Caki2 (cell line): Measurements from ENCODE around the gene COQ3. TPM values are rescaled to one million over a fixed set of nuclear protein-coding genes. Genes with fewer than 3 reads are reported as not detected.

Source experiments
- DNase-seq: peaks from one replicate; pipeline ENCODE4 v3.0.0-alpha.2; 2015; ENCODE audit warnings: low read depth
- in situ Hi-C: cut with HindIII; loops from 2 replicates; pipeline ENCODE4 v1.10.0; 2016; ENCODE audit warnings: low sequenced_read_pairs, low pct_unique_long_range_greater_than_20kb, mixed read lengths
- total RNA-seq: library from RNA; depleted of rRNA; stranded (reverse); fragments of >200 nt; shearing (Covaris generic); gene quantifications from 2 replicates; pipeline ENCODE4 v1.2.3, GENCODE V29; 2014; ENCODE audit warnings: low replicate concordance

Gene COQ3
- total RNA-seq, 1 experiment from 2014 or later: 7.7 TPM

DNA sequence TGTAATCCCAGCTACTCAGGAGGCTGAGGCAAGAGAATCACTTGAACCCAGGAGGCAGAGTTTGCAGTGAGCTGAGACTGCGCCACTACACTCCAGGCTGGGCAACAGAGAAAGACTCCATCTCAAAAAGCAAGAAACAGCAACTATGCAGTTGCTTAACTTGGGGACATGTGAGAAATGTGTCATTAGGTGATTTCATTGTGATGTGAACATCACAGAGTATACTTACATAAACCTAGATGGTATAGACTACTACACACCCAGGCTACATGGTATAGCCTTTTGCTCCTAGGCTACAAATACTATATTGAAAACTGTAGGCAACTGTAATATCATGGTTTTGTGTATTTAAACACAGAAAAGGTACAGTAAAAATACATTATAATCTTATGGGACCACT, 3.3 kb upstream of the COQ3 start:
- DNase-seq: no peak
- in situ Hi-C loops: no loop called here

DNA sequence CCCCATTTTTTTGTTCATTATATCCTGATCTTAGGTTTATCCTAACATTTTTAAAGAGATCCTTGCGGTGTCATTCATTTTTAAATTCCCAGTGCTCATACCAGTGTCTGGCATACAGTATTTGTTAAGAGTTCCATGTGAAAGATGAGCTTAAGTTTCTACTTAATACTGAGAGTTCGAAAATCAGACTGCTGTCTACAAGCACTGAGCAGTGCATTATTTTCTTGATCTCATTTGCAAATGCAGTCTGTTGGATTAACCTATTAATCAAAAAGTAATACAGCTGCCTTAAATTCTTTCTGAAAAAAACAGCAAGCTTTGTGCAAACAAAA, 663 bp downstream of the COQ3 start:
- in situ Hi-C loops: no loop called here

DNA sequence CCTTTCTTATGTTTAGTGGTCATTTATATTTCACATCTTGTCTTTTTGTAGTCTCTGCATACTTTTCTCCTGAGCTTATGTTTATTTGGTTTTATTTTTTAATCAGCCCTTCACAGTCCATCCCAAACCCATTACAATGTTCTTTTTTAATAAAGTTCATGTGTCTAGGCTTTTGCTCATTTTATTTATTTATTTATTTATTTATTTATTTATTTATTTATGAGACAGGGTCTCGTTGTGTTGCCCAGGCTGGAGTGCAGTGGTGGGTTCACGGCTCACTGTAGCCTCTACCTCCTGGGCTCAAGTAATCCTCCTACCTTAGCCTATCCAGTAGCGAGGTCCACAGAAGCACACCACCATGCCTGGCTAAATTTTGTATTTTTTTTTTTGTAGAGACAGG, 3.1 kb downstream of the COQ3 start:
- in situ Hi-C loops: no loop called here
- DNase-seq: no peak

More for the DNA sequence above, 663 bp downstream of the COQ3 start:
- DNase-seq: no peak

DNA sequence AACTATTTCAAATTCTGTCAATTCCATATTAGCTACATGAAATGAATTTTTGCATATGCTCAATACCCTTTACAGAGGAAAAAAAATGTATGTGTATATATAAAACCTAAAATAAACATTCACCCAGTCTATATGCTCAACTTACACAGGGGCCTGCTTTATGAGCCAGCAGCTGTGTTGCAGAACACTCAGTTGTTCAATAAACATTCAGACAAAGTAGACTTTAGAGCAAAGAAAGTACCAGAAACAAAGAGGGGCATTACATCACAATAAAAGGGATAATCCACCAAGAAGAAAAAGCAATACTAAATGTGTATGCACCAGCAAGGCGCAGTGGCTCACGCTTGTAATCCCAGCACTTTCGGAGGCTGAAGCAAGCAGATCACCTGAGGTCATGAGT, 9.5 kb downstream of the COQ3 start:
- in situ Hi-C loops: no loop called here
- no peak for DNase-seq

DNA sequence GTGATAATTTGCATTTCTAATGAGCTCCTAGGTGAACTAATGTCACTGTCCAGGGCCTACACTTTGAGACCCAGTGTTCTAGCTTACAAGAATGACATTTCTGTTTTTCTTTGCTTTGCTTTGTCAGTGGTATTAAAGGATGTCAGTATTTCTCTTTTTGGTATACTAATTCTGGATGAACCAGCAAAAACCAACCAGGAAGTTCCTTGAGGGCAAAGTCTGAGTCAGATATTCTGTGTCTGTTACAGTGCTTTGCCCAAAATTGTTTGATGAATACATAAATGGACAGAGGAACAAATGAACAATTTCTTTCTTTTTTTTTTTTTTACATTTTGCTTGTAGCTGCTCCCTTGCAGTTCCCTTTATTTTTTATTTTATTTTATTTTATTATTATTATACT, 15.4 kb downstream of the COQ3 start:
- in situ Hi-C loops: no loop called here
- DNase-seq: no peak

DNA sequence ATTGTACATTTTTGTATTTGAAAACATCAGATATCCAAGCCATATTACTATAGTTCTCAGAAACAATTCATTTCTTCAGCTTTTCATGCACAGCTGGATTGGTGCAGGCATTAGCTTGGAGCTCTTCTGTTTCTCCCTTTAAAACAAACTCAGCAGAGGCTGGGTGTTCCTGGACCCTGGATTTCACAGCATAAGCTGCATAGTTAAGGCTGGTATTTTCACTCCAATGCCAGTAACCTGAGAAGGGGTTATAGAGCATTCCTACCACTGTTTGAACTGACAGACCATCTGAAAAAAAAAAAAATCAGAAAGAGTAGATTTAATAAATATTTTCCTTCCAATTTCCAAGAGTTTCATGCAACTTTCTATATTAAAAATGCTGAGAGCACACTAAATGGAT, 24.5 kb downstream of the COQ3 start:
- in situ Hi-C loops: no loop called here

DNA sequence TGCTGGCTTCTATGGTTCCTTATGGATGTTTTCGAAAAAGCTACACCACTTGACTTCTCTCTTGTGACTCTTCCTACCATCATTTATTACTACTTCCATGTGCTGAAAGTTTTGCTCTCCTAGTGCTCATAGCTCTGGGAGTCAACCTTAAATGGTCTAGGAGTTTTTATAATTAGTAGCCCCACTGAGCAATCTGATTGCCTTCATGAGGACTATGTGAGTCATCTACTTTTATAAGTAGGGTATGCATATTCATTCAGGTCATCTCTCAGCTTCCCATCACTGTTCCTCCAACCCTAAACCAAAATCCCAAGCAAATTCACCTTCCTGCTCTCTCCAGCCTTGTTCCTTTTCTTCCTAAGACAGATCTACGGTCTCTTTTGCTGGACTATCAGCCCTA, 27.1 kb downstream of the COQ3 start:
- no peak for DNase-seq
- in situ Hi-C loops: no loop called here

More for the DNA sequence above, 24.5 kb downstream of the COQ3 start:
- DNase-seq: no peak

DNA sequence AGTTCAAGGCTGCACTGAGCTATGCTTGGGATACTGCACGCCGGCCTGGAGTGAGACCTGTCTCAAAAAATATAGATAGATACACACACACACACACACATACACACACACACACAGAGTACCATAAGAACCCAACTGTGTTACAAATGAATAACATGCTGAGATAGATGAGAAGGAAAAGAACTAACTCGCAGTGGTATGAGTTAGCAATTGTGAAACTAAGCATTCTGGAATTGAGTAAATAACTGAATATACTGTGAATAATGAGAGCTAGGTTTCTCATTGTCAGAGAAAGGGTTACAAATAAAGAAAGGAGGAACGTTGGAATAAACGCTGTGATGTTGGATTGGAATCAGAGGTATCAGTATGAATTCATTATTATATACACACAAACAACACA, 30.0 kb downstream of the COQ3 start:
- in situ Hi-C loops: no loop called here
- DNase-seq: no peak

DNA sequence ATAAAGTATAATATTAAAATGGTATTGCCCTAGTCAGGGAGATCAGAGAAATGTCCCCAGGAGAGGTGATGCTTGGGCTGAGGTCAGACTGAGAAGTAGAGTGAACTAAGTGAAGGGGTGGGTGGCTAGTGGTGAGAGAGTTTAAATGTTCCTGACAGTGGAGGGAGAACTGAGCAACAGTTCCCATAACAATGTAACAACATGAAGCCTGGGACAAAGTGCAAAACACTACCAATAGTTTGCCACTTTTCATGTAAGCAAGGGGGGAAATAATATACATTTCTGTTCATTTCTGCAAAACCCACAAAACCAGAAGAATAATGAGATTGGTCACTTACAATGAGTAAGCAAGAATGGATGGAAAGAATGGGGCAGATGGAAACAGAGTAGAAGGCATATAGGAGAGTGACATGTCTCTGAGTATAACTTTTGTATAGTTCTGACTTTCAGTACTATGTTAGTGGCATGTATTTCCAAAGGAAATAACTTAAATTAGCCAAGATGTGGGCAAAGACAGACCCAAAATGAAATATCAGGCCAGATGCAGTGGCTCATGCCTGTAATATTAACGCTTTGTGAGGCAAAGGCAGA, 31.2 kb downstream of the COQ3 start:
- in situ Hi-C loops: no loop called here
- no peak for DNase-seq

DNA sequence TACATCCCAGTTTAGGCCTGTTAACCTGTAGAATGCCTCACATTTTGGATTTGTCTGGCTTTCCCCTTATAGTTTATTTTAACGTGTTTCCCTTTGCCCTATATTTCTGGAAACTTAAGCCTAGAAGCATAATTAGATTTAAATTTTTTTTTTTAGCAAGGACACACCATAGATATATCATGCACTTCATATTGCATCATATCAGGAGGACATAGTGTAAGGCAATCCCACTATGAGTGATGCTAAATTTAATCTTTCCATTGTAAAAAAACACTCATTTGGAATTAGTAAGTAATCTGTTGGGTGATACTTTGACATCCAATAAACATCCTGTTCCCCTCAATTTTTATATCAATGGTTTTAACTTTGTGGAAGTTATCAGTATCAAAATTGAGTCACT, 34.2 kb downstream of the COQ3 start:
- no peak for DNase-seq
- in situ Hi-C loops: no loop called here

DNA sequence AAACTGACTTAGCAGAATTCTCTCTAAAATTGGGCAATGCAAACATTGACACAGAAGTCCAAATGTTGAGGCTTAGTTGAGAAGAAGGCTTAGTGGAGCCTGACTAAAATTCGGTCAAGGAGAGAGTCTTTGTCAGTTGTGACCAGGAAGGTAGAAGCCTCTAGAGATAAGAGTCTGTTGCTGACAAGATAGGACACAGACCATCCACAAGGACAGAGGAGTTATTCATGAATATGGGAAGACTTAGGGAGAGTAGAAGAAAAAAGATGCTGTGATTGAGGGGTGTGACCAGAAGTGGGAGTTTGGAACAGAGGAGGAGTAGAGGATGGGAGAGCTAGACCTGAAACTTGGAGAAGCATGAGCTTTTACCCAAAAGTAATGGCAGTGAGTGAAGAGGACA, 37.4 kb downstream of the COQ3 start:
- DNase-seq: no peak
- in situ Hi-C loops: no loop called here

DNA sequence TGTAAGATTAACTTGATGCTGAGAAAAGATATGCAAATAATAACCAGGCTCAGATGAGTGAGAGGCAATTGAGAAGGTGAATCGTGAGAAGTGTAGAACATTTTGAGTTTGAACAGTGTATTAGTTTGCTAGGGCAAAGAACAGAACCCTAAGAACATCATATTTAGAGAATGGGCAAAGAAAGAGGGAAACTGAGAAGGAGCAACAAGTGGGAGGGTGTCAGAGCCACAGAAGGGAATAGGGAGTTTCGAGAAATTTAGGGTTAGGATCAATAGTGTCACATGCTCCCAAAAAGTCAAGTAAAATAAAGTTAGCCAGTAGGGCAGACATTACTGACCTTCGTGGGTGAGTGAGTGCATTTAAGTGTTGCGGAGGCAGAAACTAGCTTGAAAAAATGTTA, 39.0 kb downstream of the COQ3 start:
- in situ Hi-C loops: no loop called here
- DNase-seq: no peak

DNA sequence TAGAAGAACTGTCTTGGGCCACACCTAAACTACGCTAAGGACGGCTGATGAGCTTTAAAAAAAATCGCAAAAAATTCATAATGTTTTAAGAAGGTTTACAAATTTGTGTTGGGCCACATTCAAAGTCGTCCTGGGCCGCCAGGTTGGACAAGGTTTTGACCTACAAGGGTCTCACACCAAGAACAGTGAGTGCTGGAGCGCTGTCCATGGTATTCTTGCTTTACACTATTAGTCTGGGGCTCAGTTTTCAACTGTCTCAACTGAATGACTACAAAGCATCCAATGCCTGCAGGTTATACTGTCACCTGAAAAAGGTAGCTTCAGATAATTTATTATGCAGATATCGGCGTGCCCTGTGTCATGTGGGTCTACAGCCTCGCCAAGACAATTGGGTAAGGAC, 40.9 kb downstream of the COQ3 start:
- no peak for DNase-seq

DNA sequence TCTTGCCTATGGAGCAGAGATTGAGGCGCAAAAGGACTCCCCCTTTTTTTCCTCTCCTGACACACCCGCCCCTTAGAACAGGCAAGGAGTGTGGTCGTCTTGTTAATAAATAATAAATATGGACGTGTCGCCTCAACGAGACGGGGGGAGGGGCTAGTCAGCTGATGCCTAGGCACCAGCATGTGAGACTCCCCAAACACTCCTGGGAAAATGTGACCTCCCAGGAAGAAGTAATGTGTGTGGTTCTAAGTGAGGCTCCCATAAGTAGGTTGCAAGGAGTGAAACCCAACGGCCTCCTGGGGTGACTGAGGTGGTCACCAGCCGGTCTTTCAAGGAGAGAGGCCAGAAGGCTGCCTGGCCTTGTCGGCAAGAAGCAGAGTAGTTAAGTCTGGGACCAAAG, 43.4 kb downstream of the COQ3 start:
- in situ Hi-C loops: no loop called here
- peak; percentile 19 for DNase-seq

More for the DNA sequence above, 40.9 kb downstream of the COQ3 start:
- in situ Hi-C loops: no loop called here

DNA sequence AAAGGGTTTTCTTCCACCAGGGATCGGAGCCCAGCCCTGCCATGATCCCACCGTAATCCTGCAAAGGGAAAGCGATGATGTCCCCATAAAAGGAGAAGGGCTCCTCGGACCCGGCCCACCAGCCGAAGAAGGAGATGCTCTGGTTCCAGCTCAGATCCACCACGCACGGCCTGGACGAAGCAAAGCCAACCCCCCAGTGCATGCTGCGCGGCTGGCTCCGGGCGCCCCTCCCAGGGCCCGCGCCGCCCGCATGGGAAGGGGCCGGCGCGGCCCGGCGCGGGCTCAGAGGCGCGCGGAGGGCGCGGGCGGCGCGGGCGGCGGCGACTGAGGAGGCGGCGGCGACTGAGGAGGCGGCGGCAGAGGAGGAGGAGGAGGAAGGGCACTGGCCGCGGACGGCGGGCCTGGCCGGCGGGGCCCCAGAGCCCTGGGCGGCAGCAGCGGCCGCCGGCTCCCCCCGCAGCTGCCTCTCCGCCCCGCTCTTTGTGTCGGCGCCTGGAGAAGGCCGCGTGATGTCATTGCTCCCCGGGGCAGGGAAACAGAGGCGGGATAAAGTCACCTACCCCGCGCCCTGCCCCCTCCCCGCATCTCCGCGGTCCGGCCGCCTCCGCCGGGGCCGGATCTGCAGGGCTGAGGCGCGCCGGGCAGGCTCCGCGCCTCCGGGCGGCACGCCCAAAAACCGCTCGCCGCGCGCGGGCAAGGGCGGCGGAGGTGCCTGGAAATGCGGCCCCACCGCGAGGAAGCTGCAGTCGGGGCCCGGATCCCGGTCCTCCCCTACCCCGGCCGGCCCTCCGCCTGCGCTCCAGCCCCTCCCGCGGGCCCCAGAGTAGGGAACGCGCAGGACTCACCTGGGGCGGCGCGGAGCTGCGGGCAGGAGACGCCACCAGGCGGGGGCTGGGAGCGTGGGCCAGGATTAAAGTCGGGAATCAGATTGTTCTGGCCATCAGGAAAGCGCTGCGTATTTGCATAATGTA, 44.5 kb downstream of the COQ3 start, which contains the start of gene FAXC:
Gene FAXC (minus strand): TSS at position 504 of the 971 bp plus-strand sequence. CDS start 302 bp downstream, at position 202.
- in situ Hi-C loops: no loop called here
- peak; percentile 75 for DNase-seq

DNA sequence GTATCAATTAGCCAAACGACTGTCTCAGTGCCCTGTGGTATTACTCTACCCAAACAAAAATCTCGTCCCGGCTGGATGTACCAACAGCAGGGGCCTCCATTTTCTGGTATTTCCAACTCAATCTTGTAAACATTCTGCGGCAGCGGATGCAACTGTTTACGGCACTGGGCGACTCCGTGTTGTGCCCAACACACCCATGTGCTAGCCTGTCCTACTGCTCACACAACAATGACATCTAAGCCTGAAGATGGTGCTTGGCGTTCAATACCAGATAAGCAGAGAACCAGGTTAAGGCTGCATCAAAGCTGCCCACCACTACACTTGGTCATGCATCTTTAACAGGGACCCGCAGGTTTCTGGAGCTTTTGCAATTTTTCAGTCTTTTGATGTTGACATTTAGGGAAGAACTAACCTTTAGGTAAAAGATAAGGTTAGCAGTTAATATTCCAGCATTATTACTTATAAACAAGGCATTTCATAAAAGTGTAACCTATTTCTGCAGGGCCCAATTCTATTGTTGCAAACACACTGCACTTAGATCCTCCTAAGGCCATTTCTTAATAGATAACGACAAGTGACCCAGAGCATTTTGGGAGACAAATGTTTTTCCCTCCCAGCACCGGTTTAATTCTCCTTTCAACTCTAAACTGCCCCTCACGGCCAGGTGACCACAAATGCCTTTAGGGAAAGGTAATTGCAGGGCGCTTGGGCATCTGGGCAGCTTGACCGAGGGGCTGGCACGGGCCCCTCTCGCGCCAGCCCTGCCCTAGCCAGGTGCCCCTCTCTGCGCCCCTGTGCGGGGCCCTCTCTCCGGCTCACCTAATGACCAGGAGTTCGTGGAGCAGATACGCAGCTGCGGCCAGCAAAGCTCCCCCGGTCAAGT, 45.5 kb downstream of the COQ3 start:
- no peak for DNase-seq
- in situ Hi-C loops: no loop called here

DNA sequence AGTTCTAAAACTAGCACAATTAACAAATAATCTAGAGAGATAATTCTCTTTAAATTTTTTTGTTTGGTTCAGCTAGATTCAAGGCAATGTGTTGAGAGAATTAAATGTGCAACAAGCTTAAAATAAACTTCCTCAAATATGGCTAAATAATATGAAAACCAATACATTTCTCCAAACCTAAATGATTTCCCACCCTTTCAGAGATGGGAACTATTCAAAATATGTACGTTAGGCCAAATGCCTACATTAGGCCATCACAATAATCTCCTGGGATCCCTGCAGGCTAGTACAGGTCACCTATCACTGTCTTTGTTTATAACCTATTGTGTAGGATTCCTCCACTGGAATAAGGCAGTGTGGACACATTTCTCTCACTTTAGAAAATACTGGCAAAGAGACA, 46.2 kb downstream of the COQ3 start:
- no peak for DNase-seq
- in situ Hi-C loops: no loop called here

DNA sequence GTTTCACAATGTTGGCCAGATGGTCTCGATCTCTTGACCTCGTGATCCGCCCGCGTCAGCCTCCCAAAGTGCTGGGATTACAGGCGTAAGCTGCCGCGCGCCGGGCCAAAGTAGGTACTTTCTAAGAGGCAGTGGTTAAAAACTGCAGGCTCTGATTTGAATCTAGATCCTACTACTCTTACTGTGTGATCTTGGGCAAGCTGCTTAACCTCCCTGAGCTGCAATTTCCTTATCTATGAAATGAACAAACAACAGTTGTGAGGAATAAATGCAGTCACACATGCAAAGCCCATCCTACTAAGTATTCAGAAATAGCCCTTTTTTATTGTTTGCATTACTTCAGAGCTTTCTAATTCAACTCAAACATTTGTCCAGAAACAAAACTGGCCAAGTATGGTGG, 47.4 kb downstream of the COQ3 start:
- no peak for DNase-seq
- in situ Hi-C loops: no loop called here

DNA sequence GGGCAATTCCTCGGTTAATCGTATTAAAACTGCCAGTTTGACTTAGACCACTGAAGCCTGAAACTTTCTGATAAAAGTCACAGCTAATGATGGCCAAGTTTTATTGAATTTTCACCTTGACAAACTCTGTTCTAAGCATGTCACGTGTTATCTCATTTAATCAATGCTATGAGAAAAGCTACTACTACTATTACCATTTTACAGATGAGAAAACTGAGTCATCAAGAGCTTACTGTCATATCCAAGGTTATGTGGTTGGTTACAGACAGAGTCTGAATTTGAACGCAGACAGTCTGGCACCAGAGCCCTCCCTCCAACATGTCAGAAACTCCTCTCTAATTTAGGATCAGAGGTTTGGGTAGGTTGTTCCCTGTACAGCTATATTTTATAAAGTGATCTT, 48.8 kb downstream of the COQ3 start:
- no peak for DNase-seq
- in situ Hi-C loops: no loop called here
